ENCODE measurements around the gene IFNGR2. TPM values are rescaled to one million over a fixed set of nuclear protein-coding genes. Genes with fewer than 3 reads are reported as not detected.

The IFNGR2 gene
- total RNA-seq, 1 donor from 2014 or later: 59.9 TPM

GRCh38 chr21:33384841-33385331 lies 18.3 kb upstream of the IFNGR2 start:
- TF ChIP-seq CTCF (conservative IDR thresholded peaks at IDR 0.05; ENCODE audit: low read depth, low read length): no peak
- no peak overlapping the region for H3K4me3 ChIP-seq (ENCODE audit: low read depth, low read length)
- DNase-seq (ENCODE audit: low read depth): peak; percentile 46

- TF ChIP-seq CTCF (conservative IDR thresholded peaks at IDR 0.05; ENCODE audit: low read depth, low read length): peak; percentile 54
- DNase-seq (ENCODE audit: low read depth): no peak
- H3K4me3 ChIP-seq (ENCODE audit: low read depth, low read length): no peak overlapping the region
These were observed 16.9 kb upstream of the IFNGR2 start for GRCh38 chr21:33386222-33386784.

- H3K4me3 ChIP-seq (ENCODE audit: low read depth, low read length): no peak overlapping the region
- no peak for DNase-seq (ENCODE audit: low read depth)
- no peak for TF ChIP-seq CTCF (conservative IDR thresholded peaks at IDR 0.05; ENCODE audit: low read depth, low read length)
These were observed 15.9 kb upstream of the IFNGR2 start for GRCh38 chr21:33387294-33387693.

GRCh38 chr21:33388188-33388587 lies 15.0 kb upstream of the IFNGR2 start:
- H3K4me3 ChIP-seq (ENCODE audit: low read depth, low read length): no peak overlapping the region
- DNase-seq (ENCODE audit: low read depth): no peak
- no peak for TF ChIP-seq CTCF (conservative IDR thresholded peaks at IDR 0.05; ENCODE audit: low read depth, low read length)

GRCh38 chr21:33390479-33390878 lies 12.7 kb upstream of the IFNGR2 start:
- no peak overlapping the region for H3K4me3 ChIP-seq (ENCODE audit: low read depth, low read length)
- no peak for DNase-seq (ENCODE audit: low read depth)
- TF ChIP-seq CTCF (conservative IDR thresholded peaks at IDR 0.05; ENCODE audit: low read depth, low read length): no peak

GRCh38 chr21:33391656-33392055 lies 11.6 kb upstream of the IFNGR2 start:
- H3K4me3 ChIP-seq (ENCODE audit: low read depth, low read length): no peak overlapping the region
- no peak for TF ChIP-seq CTCF (conservative IDR thresholded peaks at IDR 0.05; ENCODE audit: low read depth, low read length)
- no peak for DNase-seq (ENCODE audit: low read depth)

- TF ChIP-seq CTCF (conservative IDR thresholded peaks at IDR 0.05; ENCODE audit: low read depth, low read length): no peak
- H3K4me3 ChIP-seq (ENCODE audit: low read depth, low read length): no peak overlapping the region
- DNase-seq (ENCODE audit: low read depth): no peak
These were observed 10.8 kb upstream of the IFNGR2 start for GRCh38 chr21:33392284-33392985.
